Measurements from ENCODE around the gene TFPT.
A peak's percentile ranks its signal among the peaks of the same experiment; 100 is the strongest.

The TFPT gene, protein sequence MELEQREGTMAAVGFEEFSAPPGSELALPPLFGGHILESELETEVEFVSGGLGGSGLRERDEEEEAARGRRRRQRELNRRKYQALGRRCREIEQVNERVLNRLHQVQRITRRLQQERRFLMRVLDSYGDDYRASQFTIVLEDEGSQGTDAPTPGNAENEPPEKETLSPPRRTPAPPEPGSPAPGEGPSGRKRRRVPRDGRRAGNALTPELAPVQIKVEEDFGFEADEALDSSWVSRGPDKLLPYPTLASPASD

DNA sequence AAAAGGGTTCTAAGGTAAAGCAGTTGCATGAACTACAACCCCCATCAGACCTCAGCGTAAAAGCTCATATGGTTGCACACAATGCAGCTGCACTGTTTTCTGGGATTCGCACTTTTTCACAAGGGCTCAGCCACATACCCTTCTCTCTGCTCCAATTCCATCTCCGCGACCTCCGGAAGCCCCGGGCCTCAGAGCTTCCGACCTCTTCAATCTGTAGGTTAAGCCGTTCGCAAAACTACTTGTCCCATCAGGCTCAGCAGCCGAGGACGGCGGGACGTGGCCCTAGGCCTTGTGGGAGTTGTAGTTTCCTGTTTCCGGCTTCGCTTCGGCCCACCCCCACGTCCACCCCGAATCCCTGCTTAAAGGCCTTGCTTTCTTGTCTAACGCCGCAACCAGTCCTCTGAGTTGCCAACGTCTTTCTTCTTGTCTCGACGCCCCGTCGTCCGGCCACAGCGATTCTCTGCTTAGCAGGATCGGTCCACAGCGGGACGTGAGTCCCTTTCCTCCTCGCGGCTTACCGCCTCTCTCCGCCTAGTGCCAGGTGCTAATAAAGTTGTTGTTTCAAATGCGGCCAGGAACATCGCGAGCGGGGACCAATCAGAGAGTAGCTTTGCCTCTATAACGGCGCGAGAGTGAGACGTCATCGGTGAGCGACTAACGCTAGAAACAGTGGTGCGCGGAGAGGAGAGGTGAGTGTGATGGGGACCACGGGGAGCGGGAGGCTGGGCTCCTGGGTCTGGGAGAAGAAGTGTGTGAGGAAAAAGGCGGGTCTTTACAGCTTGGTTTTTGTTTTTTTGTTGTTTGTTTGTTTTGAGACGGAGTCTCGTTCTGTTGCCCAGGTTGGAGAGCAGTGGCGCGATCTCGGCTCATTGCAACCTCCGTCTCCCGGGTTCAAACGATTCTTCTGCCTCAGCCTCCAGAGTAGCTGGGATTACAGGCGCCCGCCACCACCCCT lies at the start of gene TFPT, which contains the start of gene PRPF31:
Gene TFPT (minus strand): TSS at position 549 of the 955 bp plus-strand sequence. CDS start 388 bp downstream, at position 161.
Gene PRPF31 (plus strand): TSS at position 646 of the 955 bp plus-strand sequence. CDS start 2,525 bp downstream, outside the sequence.
- DNase-seq: peak; percentile 99

DNA sequence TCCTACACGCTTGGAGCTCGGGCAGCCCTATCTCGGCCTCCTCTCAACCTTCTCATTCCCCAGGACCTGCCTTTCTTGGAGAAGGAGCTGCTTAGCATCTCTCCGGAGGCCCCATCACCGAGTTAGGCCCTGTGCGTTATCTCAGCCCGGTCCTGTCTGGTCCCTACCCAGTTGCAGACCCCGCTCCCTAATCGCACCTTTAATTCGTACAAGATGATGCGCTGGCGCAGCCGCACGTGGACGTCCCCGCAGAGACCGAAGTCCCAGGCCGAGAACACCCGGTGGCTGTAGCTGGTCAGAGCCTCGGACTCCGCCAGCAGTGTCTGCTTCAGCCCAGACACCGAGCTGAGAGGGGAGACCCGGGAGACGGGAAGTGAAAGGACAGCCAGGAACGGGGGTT lies 49.8 kb upstream of the TFPT start:
- no peak for DNase-seq

DNA sequence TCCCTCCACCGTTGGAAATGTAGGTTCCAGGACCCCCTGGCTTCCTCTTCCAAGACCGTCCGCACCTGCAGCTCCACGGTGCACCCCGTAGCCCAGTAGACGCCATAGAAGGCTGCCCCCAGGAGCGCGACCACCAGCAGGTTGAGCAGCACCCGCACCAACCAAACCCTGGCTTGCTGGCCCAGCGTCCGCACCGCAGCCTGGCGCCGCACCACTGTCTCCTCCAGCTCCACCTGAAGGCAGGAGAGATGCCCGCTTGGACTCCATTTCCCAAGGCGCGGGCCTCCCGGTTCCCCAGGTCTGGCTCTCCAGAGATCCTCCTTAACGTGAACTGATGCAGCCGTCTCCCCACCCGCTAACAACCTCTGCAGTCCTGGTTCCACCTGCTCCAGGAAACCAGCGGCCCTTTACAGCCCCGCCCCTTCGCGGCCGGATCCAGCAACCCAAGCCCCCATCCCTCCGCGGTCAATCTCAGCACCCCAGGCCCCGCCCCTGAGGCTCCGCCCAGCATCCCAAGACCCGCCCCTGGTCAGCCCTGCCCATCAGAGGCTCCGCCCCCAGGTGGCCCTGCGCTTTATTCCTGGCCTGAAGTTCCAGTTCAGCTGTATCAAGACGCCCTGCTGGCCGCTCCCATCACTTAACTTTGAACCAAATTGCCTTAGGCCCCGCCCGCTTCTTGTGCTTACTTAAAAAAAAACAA lies 49.1 kb upstream of the TFPT start:
- DNase-seq: peak; percentile 62

DNA sequence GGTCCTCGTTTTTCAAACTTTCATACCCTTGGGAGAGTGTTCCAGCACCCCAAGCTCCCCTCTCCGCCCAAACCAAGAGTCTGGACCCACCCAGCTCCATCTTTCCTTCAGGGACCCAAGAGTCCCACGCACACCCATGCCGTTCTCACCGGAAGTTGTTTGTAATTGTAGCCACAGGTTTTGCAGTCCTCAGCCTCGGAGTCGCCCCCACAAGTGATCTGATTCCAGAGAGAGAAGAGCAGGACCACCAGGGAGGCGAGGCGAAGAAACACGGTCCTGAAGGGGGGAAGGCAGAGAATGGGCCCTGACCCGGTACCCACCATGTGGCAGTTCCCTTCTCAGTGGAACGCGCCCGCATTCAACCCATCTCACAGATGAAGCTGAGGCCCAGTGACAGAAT lies 47.4 kb upstream of the TFPT start:
- no peak for DNase-seq

DNA sequence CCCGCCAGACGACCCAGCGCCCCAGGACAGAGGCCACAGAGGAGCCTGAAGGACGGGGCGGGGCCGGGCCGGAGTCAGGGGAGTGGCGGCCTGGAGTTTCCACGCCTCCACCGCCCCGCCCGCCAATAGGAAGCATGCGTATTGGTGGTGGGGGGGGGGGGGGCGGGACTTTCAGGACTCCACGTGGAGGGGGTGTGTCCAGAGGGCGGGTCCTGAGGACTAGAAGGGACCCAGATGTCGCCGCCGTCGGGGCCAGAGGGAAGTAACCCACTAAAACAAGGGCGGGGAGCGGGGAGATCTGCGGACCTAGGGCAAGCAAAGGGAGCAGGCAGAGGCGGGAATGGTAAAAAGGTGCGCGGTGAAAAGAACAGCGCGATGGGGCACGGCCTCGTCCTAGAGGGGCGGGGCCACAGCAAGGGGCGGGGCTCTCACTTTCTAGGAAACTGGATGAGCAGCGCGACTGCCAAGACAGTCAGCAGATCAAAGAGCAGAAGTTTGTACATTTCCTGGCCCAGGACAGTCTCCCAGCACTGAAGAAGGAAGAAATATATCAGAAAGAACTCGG lies 46.9 kb upstream of the TFPT start:
- peak; percentile 94 for DNase-seq

DNA sequence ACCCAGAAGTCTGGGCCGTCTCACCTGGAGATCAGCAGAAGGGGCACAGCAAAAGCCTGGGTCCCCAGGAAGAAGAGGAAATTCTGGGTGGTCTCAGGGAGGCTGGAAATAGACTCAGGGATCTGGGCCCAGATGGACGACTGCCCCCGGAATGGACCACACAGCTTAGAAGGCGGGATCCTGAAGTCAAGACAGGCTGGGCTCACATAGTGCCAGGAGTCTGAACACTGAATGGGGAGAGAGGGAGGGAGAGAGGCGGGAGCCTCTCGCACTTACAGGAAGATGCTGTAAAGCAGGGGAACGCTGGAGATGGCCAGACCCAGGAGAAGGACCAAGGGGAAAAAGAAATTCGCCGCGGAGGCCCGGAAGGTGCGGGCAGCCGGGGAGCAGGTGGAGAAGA lies 45.4 kb upstream of the TFPT start:
- DNase-seq: no peak

DNA sequence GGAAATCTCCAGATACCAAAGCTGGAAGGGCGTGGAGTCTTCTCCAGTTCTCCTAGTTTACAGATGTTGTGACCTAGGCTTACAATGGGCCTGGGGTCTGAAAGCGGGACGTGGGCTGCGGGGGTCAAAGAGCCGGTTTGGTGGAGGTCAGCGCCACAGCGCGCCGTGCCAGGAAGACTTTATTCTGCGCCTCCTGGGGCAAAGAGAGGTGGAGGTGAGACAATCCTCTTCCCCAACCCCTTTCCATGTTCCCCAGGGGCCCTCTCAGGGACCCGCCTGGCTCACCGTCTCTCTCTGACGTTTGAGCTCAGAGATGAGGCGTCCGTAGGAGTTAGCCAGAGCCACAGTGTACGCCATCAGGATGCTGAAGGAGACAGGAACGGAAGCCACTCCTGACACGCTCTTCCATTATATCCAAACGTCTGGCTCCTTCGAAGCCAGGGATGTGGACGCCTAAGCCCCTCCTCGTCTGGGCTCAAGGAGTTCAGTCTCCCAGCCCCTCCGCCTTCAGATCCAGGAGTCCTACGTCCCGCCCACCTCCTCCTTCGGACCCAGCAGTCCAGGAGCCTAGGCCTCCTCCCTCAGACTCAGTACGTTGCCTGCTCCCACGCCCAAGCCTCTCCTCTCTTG lies 44.8 kb upstream of the TFPT start:
- DNase-seq: no peak

DNA sequence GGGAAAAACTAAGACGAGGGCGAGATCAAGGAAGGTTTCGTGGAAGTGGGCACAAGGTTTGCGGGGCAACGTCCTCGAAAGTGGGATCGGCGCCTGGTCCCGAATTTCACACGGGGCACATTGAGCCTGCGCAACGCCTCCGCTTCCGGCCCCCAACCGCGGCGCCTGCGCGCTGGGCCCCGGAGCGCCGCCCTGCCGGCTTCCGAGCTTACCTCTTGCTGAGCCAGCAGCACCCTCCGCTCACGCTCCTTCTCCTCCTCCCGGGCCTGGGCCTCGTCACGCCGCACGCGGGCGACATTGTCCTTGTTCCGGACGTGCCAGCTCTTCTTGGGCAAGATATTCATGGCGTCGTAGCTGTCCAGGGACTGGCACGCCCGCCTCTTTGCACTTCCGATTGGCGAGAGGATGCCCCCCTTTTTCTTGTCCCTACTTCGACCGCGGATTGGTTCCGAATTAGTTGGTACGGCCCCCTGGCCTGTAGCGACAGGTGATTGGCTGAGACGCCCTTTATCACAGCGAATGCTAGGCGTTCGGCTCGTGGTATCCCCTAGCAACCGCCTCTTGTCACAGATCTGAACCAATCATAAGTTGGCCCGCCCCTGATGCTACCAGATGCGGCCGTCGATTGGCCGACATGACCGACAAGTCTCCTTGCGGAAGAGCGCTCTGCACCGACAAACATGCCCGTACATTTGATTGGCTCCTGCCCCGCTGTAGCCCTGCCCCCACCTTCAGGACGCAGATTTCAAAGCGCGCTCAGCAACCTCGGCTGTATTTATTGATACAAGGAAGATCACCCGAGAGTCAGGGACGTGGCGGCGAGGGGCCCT lies 44.1 kb upstream of the TFPT start, which contains the start of gene LENG1:
Gene LENG1 (minus strand): TSS at position 370 of the 830 bp plus-strand sequence. CDS start 26 bp downstream, at position 344.
- peak; percentile 100 for DNase-seq

DNA sequence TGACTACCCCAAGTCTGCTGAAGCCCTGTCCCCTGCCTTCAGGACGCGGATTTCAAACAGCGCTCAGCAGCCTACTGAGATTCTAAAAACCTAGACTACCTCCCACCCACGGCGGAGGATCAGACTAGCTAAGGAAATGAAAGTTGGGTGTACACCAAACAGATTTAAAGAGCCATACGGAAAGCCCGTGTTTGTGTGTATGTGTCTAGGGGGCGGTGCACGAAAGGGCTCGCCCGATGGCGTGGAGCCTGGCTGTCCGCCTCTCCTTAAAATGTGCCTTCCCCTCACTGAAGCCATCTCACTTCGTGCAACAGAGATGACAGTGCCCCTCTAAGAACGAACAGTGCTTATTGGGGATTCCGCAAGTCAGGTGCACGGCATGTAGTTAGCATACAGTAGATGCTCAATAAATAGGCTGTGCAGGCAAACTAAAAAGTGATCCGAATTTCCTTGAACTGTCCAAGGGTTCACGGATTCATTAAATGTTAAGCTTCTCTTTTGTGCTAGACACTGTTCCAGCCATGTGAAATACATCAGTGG lies 43.4 kb upstream of the TFPT start:
- peak; percentile 54 for DNase-seq

DNA sequence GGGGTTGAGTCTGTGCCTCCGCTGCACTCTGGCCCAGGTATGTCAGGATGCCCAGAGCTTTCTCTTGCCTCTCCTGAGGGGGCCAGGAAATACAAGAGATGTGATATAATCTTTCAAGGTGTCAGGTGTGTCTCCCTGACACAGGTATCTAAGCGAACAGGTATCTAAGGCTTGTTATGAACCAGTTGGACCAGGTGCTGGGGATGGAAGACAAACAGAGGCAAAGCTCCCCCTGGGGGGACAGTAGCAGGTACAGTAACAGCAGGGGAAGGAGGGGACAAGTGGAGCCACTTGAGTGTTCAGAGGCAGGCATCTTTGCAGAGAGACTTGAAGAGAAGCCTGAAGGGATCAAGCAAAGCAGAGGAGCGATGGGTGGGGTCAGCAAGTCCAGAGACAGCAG lies 41.5 kb upstream of the TFPT start:
- DNase-seq: no peak

DNA sequence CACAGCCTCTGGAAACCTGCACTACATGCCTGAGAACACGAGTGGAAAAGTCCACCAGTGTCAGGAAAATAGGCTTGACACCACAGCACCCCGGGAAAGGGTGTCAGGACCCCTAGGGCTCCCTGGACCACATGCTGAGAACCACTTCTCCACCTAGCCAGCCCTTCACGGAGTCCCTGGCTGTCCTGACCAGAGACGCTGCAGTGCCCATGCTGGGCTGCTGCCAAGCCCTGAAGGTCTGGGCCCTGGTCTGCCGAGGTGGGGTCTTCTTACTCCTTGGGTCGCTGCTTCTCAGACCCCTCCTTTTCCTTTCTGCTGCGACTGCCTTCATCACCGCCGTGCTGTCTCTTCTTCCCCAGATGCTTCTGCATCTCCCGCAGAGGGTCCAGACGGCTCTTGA lies 41.0 kb upstream of the TFPT start:
- no peak for DNase-seq

DNA sequence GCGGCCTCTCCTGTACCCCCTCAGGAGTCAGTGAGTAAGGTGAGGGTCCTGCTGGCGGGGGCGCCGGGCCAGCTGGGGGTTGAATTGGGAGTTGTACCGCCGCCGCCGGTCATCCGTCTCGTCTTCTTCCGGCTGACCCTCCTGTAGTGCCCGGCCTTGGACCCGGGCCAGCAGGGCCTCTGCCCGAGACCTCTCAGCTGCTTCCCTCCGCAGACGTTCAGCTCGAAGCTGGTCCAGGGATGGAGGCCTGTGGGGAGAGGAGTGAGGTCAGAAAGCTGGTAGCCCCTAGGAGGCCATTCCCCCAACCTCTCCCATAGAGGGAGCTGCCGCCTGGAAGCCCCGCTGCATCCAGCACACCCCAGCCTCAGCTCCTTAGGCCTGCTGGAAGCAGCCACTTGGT lies 40.2 kb upstream of the TFPT start:
- DNase-seq: no peak

DNA sequence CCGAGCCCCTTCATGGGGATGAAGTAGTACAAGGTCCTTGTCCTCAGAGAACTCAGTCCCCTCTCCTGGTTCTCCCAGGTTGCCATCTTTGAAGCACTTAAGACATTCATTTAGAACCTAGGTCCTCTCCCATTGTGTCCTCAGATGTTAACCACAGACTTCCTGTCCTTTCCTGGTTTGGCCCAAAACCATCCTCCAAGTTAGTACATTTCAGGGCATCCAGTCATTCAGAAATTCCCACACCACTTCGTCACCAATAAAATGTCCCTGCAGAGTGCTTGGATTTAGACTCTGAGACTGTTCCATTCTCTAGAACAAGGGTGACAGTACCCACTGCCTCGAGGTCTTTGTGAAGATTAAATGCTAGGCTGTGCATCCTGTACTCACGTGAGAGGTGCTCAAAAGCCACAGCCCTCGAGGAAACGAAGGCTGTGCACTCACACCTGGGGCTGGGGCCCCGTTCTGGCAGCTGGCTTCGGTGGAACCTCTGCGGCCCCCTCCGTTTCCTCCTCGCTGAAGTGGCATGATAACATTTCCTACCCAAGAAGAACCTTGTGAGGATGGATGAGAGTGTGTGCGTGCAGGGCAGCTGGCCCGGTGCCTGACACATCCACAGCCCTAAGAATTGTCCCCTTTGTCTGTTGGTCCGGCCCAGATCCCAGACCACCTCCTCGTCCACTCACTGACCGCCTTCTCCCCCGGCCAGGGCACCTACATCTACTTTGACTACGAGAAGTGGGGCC lies 39.3 kb upstream of the TFPT start:
- DNase-seq: no peak

DNA sequence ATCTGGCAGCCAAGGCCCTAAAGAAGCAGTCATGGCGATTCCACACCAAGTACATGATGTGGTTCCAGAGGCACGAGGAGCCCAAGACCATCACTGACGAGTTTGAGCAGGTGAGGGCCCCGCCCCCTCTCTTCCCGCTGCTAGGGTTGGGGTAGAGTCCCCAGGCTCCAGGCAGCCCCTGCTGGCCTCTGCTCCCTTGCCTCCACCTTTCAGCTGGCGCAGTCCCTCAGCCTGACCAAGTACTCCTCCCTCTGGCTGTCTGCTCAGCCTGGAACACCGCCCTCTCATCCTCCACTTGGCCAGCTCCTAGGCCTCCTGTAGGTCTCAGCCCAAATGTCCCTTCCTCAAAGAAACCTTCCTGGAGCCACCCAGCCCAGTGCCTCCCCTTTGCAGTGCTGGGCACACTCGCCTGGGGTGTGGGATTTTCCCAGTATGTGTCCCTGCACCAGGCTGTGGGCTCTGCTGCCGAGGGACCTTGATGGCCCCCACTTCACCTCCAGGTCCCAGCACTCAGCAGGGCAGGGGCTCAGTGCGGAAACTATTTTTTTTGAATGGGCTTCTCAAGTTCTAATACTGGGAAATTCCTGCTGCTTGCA lies 38.4 kb upstream of the TFPT start:
- no peak for DNase-seq

DNA sequence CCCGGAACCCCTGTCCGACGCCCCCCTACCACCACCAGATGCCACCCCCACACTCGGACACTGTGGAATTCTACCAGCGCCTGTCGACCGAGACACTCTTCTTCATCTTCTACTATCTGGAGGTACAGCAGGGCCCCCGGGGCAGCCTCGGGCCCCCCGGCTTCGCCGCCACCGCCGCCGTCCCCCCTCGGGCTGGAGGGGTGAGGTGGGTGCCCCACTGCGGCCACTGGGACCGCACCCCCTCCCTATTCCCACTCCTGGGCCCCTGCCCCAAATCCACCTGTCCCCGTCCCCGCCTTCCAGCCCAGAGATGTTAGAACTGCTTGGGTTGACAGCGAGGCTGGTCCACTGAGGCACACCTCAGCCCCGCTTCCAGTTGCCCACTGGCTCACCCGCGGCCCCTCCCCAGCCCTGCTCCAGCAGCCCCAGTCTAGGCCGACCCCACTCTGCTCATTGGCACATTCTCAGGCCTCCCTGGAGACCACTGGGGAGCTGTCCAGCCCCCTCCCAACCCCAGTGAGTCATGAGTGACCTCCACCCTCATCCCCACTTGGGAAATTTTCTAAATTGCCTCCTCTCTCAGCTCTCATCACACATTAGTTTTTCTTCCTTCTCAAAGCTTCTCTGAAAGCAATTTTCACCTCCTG lies 37.5 kb upstream of the TFPT start:
- DNase-seq: no peak

DNA sequence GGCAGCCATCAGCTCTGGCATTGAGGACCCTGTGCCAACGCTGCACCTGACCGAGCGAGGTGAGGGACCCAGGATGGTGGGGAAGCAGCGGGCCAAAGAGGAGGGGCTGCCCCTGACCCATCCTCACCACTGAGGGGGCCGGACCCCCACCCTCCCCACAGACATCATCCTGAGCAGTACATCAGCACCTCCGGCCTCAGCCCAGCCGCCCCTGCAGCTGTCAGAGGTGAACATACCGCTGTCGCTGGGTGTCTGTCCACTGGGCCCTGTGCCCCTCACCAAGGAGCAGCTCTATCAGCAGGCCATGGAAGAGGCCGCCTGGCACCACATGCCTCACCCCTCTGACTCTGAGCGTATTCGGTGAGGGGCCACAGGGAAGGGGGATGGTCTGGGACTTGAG lies 36.8 kb upstream of the TFPT start:
- DNase-seq: no peak

DNA sequence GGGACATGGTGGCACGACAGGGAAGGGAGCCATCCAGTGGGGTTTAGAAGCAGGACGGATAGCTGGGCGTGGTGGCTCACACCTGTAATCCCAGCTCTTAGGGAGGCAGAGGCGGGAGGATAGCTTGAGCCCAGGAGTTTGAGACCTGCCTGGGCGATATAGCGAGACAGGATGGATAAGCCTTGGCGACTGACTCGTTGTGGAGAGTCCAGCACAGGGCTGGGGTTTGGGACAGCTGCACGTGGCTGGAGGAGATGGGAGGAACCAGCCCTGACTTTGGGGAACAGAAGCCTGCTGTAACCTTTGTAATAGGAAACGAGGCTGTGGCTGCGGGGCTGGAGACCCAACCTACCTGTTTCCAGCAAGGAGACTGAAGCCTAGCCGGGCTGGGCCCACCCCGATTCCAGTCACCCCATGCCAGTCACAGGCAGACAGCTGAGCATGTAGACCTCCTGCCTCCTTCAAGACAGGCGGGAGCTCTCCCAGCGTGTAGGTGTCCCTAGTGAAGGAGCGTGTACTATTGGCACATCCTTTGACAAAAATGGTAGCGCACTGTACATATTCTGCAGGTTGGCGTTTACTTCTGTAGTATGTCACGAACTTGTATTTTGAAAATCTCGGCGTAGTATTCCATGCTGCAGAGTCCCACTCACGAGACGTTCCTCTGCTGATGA lies 36.0 kb upstream of the TFPT start:
- no peak for DNase-seq

DNA sequence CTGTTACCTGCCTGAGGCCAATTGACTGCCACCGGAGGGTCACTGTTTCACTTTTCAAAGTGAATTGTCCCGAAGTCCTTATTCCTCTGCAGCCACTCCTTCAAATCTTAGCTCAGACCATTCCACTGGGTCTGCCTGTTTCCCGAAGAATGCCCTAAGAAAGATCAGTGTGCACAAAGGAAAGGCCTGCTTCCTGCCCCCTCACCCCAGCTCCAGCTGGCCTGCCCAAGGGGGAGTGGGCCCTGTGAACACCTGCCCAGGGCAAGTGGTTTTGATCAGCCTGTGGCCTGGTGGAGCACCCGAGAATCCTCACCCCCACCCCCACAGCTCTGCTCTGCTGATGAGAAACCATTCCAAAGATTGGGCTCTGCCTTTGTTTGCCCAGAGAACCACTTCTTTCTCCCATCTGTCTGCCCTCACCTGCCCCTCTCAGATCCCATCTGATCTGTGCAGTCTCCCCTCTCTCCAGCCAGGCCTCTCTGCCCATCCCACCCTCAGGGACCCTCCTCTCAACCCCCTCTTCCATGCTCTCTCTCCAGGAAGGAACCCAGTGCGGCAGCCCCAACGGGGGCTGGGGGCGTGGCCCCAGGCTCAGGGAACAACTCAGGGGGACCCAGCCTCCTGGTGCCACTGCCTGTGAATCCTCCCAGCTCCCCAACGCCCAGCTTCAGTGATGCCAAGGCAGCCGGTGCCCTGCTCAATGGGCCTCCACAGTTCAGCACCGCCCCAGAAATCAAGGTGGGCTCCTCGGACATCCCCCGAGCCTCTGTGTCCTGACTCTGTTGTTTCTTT lies 33.8 kb upstream of the TFPT start:
- DNase-seq: no peak

Measured in suppressor macrophage treated with lipopolysaccharide for 4 hours (primary cell).